GM19351 (cell line): Measurements from ENCODE around the gene CBR3.
"Not testable (repeated sequence)": the region's sequence is repeated elsewhere in the genome, so short reads cannot be mapped to it uniquely, and the experiment has no call there.

Source experiments
- ATAC-seq: cut with Tn5 transposase; IDR thresholded peaks from one replicate; pipeline ENCODE4 v1.9.1; 2021; ENCODE audit warnings: mild to moderate bottlenecking, moderate library complexity; ENCODE audit not compliant: unreplicated experiment

Gene CBR3

GRCh38 chr21:36117286-36117741 lies 17.6 kb upstream of the CBR3 start:
- no peak for ATAC-seq

GRCh38 chr21:36120304-36120888 lies 14.5 kb upstream of the CBR3 start:
- ATAC-seq = no peak

DNA sequence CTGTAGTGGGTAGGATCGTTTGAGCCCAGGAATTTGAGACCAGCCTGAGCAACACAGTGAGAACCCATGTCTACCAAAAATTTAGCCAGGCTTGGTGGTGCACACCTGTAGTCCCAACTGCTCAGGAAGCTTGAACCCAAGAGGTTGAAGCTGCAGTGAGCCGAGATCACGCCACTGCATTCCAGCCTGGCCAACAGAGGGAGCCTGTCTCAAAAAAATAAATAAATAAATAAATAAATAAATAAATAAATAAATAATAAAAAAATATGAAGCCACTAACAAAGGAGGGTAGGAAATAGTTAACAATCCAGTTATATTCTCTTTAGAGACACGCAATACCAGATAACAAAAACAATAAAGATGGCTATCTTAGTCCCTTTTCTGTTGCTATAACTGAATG lies 11.9 kb upstream of the CBR3 start:
- ATAC-seq = no peak

GRCh38 chr21:36124395-36124794 lies 10.5 kb upstream of the CBR3 start:
- ATAC-seq = no peak

- peak; percentile 43 for ATAC-seq
Observed at GRCh38 chr21:36125512-36126207, 9.2 kb upstream of the CBR3 start.

GRCh38 chr21:36126208-36126565 lies 8.7 kb upstream of the CBR3 start:
- ATAC-seq = no peak

GRCh38 chr21:36126621-36127110 lies 8.2 kb upstream of the CBR3 start:
- ATAC-seq = no peak

GRCh38 chr21:36127250-36127904 lies 7.5 kb upstream of the CBR3 start:
- no peak for ATAC-seq

DNA sequence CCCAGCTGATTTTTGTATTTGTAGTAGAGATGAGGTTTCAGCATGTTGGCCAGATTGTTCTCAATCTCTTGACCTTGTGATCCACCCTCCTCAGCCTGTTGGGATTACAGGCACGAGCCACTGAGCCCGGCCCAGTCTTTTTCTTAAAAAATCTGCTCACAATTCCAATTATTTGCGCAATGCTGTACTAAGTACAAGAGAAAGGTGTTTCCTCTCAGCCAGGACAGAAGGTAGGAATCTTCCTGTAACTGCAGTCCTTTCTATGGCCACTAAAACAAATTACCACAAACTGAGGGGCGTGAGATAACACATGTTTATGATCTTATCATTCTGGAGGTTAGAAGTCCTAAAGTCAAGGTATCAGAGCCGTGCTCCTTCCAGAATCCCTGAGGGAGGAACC lies 6.9 kb upstream of the CBR3 start:
- ATAC-seq = no peak

- no peak for ATAC-seq
Observed at GRCh38 chr21:36129219-36129618, 5.7 kb upstream of the CBR3 start.

DNA sequence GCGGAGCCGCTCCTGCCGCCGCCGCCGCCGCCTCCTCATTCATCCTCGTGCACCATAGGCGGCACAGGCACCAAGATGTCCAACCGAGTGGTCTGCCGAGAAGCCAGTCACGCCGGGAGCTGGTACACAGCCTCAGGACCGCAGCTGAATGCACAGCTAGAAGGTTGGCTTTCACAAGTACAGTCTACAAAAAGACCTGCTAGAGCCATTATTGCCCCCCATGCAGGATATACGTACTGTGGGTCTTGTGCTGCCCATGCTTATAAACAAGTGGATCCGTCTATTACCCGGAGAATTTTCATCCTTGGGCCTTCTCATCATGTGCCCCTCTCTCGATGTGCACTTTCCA lies 4.5 kb upstream of the CBR3 start:
- not testable (repeated sequence) for ATAC-seq

DNA sequence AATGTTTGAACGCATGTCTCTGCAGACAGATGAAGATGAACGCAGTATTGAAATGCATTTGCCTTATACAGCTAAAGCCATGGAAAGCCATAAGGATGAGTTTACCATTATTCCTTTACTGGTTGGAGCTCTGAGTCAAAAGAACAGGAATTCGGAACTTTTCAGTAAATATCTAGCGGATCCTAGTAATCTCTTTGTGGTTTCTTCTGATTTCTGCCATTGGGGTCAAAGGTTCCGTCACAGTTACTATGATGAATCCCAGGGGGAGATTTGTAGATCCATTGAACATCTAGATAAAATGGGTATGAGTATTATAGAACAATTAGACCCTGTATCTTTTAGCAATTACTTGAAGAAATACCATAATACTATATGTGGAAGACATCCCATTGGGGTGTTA lies 4.0 kb upstream of the CBR3 start:
- not testable (repeated sequence) for ATAC-seq

DNA sequence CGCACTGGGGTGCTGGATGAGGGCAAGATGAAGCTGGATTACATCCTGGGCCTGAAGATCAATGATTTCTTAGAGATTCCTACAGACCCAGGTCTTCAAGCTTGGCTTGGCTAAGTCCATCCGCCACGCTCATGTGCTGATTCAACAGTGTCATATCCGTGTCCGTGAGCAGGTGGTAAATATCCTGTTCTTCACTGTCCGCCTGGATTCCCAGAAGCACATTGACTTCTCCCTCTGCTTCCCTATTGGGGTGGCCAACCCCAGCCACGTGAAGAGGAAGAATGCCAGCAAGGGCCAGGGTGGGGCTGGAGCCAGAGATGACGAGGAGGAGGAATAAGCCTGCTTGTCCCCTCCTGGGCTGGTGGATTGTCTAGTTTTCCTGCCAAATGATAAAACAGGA lies 2.2 kb upstream of the CBR3 start:
- no peak for ATAC-seq

GRCh38 chr21:36135391-36136102 lies 668 bp downstream of the CBR3 start:
- ATAC-seq = no peak

- ATAC-seq = not testable (repeated sequence)
Observed at GRCh38 chr21:36139791-36140190, 4.9 kb downstream of the CBR3 start.

- ATAC-seq = peak; percentile 93
Observed at GRCh38 chr21:36141513-36141925, 6.6 kb downstream of the CBR3 start.

DNA sequence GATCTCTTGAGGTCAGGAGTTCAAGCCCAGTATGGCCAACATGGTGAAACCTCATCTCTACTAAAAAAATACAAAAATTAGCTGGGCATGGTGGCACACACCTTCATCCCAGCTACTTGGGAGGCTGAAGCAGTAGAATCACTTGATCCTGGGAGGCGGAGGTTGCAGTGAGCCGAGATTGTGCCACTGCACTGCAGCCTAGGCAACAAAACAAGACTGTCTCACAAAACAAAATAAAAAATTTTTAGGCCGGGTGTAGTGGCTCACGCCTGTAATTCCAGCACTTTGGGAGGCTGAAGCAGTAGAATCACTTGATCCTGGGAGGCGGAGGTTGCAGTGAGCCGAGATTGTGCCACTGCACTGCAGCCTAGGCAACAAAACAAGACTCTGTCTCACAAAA lies 9.4 kb downstream of the CBR3 start:
- ATAC-seq = not testable (repeated sequence)

GRCh38 chr21:36145259-36145658 lies 10.4 kb downstream of the CBR3 start:
- ATAC-seq = no peak

DNA sequence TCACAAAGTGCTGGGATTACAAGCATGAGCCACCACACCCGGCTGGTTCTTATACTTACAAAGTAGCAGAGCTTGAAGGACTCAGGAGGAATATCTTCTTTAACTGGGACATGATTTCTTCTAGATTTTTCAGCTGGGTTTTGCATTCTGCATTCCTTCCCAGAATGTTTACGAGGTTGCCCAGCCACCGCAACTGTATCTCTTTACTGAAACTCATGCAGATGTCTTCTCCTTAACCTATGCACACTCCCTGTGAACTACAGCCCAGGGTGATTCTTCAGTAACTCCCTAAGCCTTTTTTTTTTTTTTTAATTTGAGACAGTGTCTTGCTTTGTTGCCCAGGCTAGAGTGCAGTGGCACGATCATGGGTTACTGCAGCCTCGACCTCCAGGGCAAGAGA lies 13.0 kb downstream of the CBR3 start:
- ATAC-seq = no peak

- ATAC-seq = no peak
Observed at GRCh38 chr21:36148886-36149285, 14.0 kb downstream of the CBR3 start.
